ENCODE results near the gene PAXX. TPM values are rescaled to one million over a fixed set of nuclear protein-coding genes. Genes with fewer than 3 reads are reported as not detected.

PAXX gene
- total and polyA plus RNA-seq, 9 of the 15 experiments (the other 6 are each of a cell fraction or from before 2014, with no cell fraction given), result 1.2 to 175 (median 38.5) TPM

DNA sequence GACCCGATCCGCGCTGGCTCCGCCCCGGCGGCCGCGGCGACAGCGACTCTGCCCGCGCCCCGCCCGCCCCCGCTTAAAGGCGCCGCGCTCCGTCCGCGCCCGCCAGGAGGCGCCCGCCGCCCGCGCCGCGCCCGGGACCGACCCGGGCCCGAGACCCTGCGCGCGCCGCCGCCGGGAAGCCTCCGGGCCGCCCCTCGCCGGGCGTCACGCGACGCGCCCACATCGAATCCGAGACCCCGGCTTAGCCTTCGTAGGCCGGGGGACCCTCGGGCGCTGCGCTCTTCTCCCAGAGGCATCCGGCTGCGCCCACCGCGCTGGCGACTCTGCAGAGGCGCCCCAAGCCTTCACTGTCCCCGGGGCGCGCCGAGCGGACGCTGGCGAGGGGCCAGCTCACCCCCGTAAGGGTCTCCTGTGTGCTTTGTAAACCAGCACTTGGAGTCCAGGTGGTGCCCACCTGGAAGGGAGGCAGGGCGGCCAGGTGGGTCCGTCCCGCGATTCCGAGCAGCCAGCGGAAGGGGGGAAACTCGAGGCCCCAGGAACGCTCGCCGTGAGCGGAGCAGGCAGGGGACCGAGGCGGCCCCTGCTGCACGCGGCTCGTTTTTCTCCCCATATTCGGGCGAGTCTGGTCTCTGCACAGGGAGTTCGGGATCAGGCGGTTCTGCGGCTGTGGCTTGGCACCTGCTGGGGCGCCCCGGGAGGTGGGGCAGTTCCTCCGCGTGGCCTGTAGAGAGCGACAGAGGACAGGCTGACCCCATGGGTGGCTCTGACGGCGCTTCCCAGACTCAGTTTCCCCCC lies 36.2 kb downstream of the PAXX start (continued):
- TF ChIP-seq, protein P1, sequence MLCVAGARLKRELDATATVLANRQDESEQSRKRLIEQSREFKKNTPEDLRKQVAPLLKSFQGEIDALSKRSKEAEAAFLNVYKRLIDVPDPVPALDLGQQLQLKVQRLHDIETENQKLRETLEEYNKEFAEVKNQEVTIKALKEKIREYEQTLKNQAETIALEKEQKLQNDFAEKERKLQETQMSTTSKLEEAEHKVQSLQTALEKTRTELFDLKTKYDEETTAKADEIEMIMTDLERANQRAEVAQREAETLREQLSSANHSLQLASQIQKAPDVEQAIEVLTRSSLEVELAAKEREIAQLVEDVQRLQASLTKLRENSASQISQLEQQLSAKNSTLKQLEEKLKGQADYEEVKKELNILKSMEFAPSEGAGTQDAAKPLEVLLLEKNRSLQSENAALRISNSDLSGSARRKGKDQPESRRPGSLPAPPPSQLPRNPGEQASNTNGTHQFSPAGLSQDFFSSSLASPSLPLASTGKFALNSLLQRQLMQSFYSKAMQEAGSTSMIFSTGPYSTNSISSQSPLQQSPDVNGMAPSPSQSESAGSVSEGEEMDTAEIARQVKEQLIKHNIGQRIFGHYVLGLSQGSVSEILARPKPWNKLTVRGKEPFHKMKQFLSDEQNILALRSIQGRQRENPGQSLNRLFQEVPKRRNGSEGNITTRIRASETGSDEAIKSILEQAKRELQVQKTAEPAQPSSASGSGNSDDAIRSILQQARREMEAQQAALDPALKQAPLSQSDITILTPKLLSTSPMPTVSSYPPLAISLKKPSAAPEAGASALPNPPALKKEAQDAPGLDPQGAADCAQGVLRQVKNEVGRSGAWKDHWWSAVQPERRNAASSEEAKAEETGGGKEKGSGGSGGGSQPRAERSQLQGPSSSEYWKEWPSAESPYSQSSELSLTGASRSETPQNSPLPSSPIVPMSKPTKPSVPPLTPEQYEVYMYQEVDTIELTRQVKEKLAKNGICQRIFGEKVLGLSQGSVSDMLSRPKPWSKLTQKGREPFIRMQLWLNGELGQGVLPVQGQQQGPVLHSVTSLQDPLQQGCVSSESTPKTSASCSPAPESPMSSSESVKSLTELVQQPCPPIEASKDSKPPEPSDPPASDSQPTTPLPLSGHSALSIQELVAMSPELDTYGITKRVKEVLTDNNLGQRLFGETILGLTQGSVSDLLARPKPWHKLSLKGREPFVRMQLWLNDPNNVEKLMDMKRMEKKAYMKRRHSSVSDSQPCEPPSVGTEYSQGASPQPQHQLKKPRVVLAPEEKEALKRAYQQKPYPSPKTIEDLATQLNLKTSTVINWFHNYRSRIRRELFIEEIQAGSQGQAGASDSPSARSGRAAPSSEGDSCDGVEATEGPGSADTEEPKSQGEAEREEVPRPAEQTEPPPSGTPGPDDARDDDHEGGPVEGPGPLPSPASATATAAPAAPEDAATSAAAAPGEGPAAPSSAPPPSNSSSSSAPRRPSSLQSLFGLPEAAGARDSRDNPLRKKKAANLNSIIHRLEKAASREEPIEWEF (CRISPR knock-in tag; IDR thresholded peaks at IDR 0.05), result no peak
- TF ChIP-seq, protein P2, sequence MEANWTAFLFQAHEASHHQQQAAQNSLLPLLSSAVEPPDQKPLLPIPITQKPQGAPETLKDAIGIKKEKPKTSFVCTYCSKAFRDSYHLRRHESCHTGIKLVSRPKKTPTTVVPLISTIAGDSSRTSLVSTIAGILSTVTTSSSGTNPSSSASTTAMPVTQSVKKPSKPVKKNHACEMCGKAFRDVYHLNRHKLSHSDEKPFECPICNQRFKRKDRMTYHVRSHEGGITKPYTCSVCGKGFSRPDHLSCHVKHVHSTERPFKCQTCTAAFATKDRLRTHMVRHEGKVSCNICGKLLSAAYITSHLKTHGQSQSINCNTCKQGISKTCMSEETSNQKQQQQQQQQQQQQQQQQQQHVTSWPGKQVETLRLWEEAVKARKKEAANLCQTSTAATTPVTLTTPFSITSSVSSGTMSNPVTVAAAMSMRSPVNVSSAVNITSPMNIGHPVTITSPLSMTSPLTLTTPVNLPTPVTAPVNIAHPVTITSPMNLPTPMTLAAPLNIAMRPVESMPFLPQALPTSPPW (CRISPR knock-in tag; IDR thresholded peaks at IDR 0.05), result peak; percentile 92
- no peak for TF ChIP-seq SP2 (IDR thresholded peaks at IDR 0.05; ENCODE audit: extremely low read depth, low read depth, low read length, poor library complexity, severe bottlenecking)
- TF ChIP-seq TRIM28 (IDR thresholded peaks at IDR 0.05), result no peak
- no peak for TF ChIP-seq RNF2 (IDR thresholded peaks at IDR 0.05)
- TF ChIP-seq ESRRB (CRISPR knock-in tag; IDR thresholded peaks at IDR 0.05; ENCODE audit: borderline replicate concordance), result no peak
- no peak for TF ChIP-seq RUNX1 (IDR thresholded peaks at IDR 0.05; ENCODE audit: low read depth)
- TF ChIP-seq BRD9 (IDR thresholded peaks at IDR 0.05; ENCODE audit: low read depth, partially characterized antibody), result no peak
- TF ChIP-seq GABPA (tag; conservative IDR thresholded peaks at IDR 0.05; ENCODE audit: low read depth), result 0 out of 2 replicates have a peak, but pooled peaks have one; percentile 6
- TF ChIP-seq ARID1B (IDR thresholded peaks at IDR 0.05), result no peak
- no peak for TF ChIP-seq RFX1 (IDR thresholded peaks at IDR 0.05)
- TF ChIP-seq PPARD (CRISPR knock-in tag; IDR thresholded peaks at IDR 0.05), result no peak
- no peak for TF ChIP-seq RBM14 (IDR thresholded peaks at IDR 0.05; ENCODE audit: borderline replicate concordance, insufficient read depth, low read depth, low read length)
- peak; percentile 57; the same call in 1 of the 2 replicates for TF ChIP-seq ZNF766 (CRISPR knock-in tag; conservative IDR thresholded peaks at IDR 0.05)
- no peak for TF ChIP-seq PRMT5 (CRISPR knock-in tag; IDR thresholded peaks at IDR 0.05)
- no peak for TF ChIP-seq SIN3B (IDR thresholded peaks at IDR 0.05; ENCODE audit: low read depth)
- no peak for TF ChIP-seq CCAR2 (IDR thresholded peaks at IDR 0.05; ENCODE audit: low read depth, low read length)
- TF ChIP-seq, protein P3, sequence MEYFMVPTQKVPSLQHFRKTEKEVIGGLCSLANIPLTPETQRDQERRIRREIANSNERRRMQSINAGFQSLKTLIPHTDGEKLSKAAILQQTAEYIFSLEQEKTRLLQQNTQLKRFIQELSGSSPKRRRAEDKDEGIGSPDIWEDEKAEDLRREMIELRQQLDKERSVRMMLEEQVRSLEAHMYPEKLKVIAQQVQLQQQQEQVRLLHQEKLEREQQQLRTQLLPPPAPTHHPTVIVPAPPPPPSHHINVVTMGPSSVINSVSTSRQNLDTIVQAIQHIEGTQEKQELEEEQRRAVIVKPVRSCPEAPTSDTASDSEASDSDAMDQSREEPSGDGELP (CRISPR knock-in tag; IDR thresholded peaks at IDR 0.05; ENCODE audit: borderline replicate concordance), result peak; percentile 14; the same call in 1 of the 2 replicates
- TF ChIP-seq NRF1 (conservative IDR thresholded peaks at IDR 0.05 in 1 of 2, IDR thresholded peaks at IDR 0.05 in 1 of 2), result peak; percentile 37 to 49; a peak in 3 of 4 replicates
- no peak for TF ChIP-seq KAT7 (CRISPR knock-in tag; IDR thresholded peaks at IDR 0.05; ENCODE audit: borderline replicate concordance)
- no peak for TF ChIP-seq CBX5 (IDR thresholded peaks at IDR 0.05; ENCODE audit: borderline replicate concordance, low read depth)

All from K562 (cell line).